Heart left ventricle (tissue), 16 donors: ENCODE results near the gene CCL22. TPM values are rescaled to one million over a fixed set of nuclear protein-coding genes. Genes with fewer than 3 reads are reported as not detected.

ENCODE experiments used
- ATAC-seq, 4 donors: fragments of 200-7000 bp; cut with Tn5 transposase; one replicate each; pipeline ENCODE4 v1.9.1; 2020 to 2022; ENCODE audit warnings: moderate library complexity in 4 of 4, mild to moderate bottlenecking in 3 of 4, moderate number of reproducible peaks in 1 of 4
- DNase-seq, 5 donors: peaks; one replicate each; pipeline ENCODE4 v3.0.0-alpha.2; 2020
- H3K27ac ChIP-seq, 12 donors: fragments of 200-600 bp; sonication (generic) in 4 of 12; one replicate each; pipeline versions ENCODE4 v1.5.0 to v1.8.0; 2016 to 2022; ENCODE audit warnings: mild to moderate bottlenecking in 2 of 12
- H3K27me3 ChIP-seq, 9 donors: fragments of 200-600 bp; sonication (generic) in 2 of 9; one replicate each; pipeline versions ENCODE4 v1.5.1 to v1.8.0; 2016 to 2022; ENCODE audit warnings: mild to moderate bottlenecking in 3 of 9
- H3K36me3 ChIP-seq, 9 donors: fragments of 200-600 bp; sonication (generic) in 2 of 9; one replicate each; pipeline versions ENCODE4 v1.5.0 to v1.8.0; 2018 to 2022; ENCODE audit warnings: mild to moderate bottlenecking in 2 of 9
- H3K4me1 ChIP-seq, 12 donors: fragments of 200-600 bp; sonication (generic) in 4 of 12; one replicate each; pipeline versions ENCODE4 v1.5.0 to v1.8.0; 2016 to 2022; ENCODE audit warnings: mild to moderate bottlenecking in 3 of 12
- H3K4me3 ChIP-seq, 12 donors: fragments of 200-600 bp; sonication (generic) in 4 of 12; one replicate each; pipeline versions ENCODE4 v1.5.0 to v1.8.0; 2017 to 2022; ENCODE audit warnings: mild to moderate bottlenecking in 9 of 12, moderate library complexity in 4 of 12
- H3K9me3 ChIP-seq, 12 donors: fragments of 200-600 bp; sonication (generic) in 4 of 12; one replicate each; pipeline versions ENCODE4 v1.5.0 to v1.8.0; 2016 to 2022; ENCODE audit warnings: mild to moderate bottlenecking in 1 of 12
- POLR2A ChIP-seq, 2 donors: fragments of 450-650 bp; IDR thresholded peaks; one replicate each; pipeline ENCODE4 v1.6.1; 2017; ENCODE audit warnings: antibody characterized with exemption in 2 of 2, mild to moderate bottlenecking in 2 of 2, moderate library complexity in 2 of 2
- WGBS, 4 donors: extraction: QIAGEN DNeasy Blood & Tissue Kit in 2 of 4; methylation state at CpG; one replicate each; pipeline versions ENCODE4 v1.1.5 to v1.1.7; 2013 to 2018; 5-methylcytosine and 5-hydroxymethylcytosine counted together
- intact Hi-C, 10 donors: fragments of 100-400 bp; cut with DNase I; formaldehyde crosslinking; loops; one replicate each; pipeline versions ENCODE4 v1.11.1 to v1.14.2; 2022
- polyA plus RNA-seq, 2 donors: library from polyadenylated mRNA; stranded (reverse); fragments of 200-250 nt; gene quantifications; one replicate each; pipeline ENCODE4 v1.2.3, GENCODE V29; 2013
- total RNA-seq, 9 donors: library from RNA; depleted of rRNA in 2 of 9; stranded (reverse); fragments of >200 nt in 2 of 9; fragmentation: NEBNext Ultra II Directional in 3 of 9; extraction: Animal tissue kit (Norgen Biotek cat#: 25700) in 3 of 9; gene quantifications; one replicate each; pipeline versions ENCODE4 v1.1.0 to v1.2.4, GENCODE V29; 2016 to 2023
- TF ChIP-seq, protein P1 (sequence below), 12 donors: fragments of 200-600 bp; sonication (generic) in 4 of 12; IDR thresholded peaks; one replicate each; pipeline versions ENCODE4 v1.5.0 to v1.8.0; 2018 to 2022; ENCODE audit warnings: antibody characterized with exemption in 12 of 12, mild to moderate bottlenecking in 5 of 12
- donor health status: ischemic (EF 13 %, LVEDD 7.1; RV severe dilation, severe dysfunction).
- donor health status: healthy with polysubstance abuse.
- donor health status: DM: no; HTN: yes; CAD: no.
- donor health status: DM: no; HTN: no; CAD: no.
- donor health status: ischemic (EF 25% LVEDD 6.9; RV normal size, moderate dysfunction).
- donor health status: ischemic (EF 25% LVEDD 5.7; RV mildly dilated, moderate dysfunction).
- donor health status: healthy.
- donor health status: DM: yes; HTN: yes; CAD: no.
- donor health status: ischemic (EF 35%, LVEDD 5.7; RV mildly dilated, moderate dysfunction).
- donor health status: nonischemic (EF 11% LVEDD 7.7; RV severe dilation, severe dysfunction).
- donor health status: DM: yes; HTN: yes; CAD: no.
- donor health status: PGD.
- donor health status: ischemic (EF 29% LVEDD 5.4; RV normal size, mild dysfunction).
- donor health status: nonischemic (EF 23%, LVEDD 6.1; RV moderate dilation, normal function).

Gene CCL22
- total and polyA plus RNA-seq, 11 donors, result 0.06 to 0.24 (median 0.12) TPM; not detected in 5

DNA sequence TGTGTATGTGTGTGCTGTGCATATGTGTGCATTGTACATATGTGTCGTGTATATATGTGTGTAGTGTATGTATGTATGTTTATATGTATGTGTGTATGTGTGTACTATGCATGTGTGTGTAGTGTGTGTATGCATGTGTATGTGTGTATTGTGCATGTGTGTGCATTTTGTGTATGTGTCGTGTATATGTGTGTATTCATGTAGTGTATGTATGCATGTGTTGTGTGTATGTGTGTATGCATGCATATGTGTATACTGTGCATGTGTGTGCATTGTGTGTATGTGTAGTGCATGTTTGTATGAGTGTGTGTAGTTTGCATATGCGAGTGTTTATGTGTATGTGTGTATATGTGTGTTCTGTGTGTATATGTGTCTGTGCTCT is 30.5 kb downstream of the CCL22 start:
- H3K9me3 ChIP-seq, result no peaks in the 10 kb centered on the region
- intact Hi-C loops, result no loop called here
- no peak for DNase-seq
- H3K27ac ChIP-seq, result no peak overlapping the region
- 94 to 100% (median 97%) methylated on average over 3 of the region's 3 CpGs for WGBS, 4 donors
- no peak overlapping the region for H3K4me3 ChIP-seq
- no peak for ATAC-seq
- H3K27me3 ChIP-seq, result no peaks in the 10 kb centered on the region
- no peak for TF ChIP-seq POLR2A (IDR thresholded peaks at IDR 0.05)
- TF ChIP-seq, protein P1, sequence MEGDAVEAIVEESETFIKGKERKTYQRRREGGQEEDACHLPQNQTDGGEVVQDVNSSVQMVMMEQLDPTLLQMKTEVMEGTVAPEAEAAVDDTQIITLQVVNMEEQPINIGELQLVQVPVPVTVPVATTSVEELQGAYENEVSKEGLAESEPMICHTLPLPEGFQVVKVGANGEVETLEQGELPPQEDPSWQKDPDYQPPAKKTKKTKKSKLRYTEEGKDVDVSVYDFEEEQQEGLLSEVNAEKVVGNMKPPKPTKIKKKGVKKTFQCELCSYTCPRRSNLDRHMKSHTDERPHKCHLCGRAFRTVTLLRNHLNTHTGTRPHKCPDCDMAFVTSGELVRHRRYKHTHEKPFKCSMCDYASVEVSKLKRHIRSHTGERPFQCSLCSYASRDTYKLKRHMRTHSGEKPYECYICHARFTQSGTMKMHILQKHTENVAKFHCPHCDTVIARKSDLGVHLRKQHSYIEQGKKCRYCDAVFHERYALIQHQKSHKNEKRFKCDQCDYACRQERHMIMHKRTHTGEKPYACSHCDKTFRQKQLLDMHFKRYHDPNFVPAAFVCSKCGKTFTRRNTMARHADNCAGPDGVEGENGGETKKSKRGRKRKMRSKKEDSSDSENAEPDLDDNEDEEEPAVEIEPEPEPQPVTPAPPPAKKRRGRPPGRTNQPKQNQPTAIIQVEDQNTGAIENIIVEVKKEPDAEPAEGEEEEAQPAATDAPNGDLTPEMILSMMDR (IDR thresholded peaks at IDR 0.05), result no peak
- H3K4me1 ChIP-seq, result peaks cover 3 to 59% (median 34%) of the 10 kb centered on the region in 12 donors
- no peaks in the 10 kb centered on the region for H3K36me3 ChIP-seq

GRCh38 chr16:57390636-57391295 is 32.2 kb downstream of the CCL22 start:
- ATAC-seq (peak in 2 of 4 donors; percentile 47 to 62), DNase-seq (no peak)
- Histone ChIP-seq H3K27me3 (no peaks in the 10 kb centered on the region), H3K4me3 (no peak overlapping the region), H3K9me3 (no peaks in the 10 kb centered on the region), H3K36me3 (no peaks in the 10 kb centered on the region), H3K4me1 (peaks cover 0 to 53% (median 26%) of the 10 kb centered on the region in 12 donors), H3K27ac (peak overlapping the region in 8 of 12 donors; percentile 19 to 55 (median 37))
- TF ChIP-seq, protein P1 (IDR thresholded peaks at IDR 0.05), result no peak
- TF ChIP-seq POLR2A (IDR thresholded peaks at IDR 0.05), result no peak
- WGBS, 4 donors, result 61 to 70% (median 68%) methylated on average over 5 of the region's 5 CpGs
- intact Hi-C loops, result no loop called here

GRCh38 chr16:57391300-57391699 is 32.7 kb downstream of the CCL22 start:
- DNase-seq (no peak), ATAC-seq (peak in 1 of 4 donors; percentile 17)
- no peaks in the 10 kb centered on the region for H3K36me3 ChIP-seq
- H3K4me1 ChIP-seq, result peaks cover 0 to 48% (median 22%) of the 10 kb centered on the region in 12 donors
- H3K4me3 ChIP-seq, result no peak overlapping the region
- TF ChIP-seq POLR2A (IDR thresholded peaks at IDR 0.05), result no peak
- TF ChIP-seq, protein P1 (IDR thresholded peaks at IDR 0.05), result no peak
- whole genome bisulfite sequencing, 4 donors, result 68 to 80% (median 72%) methylated on average over 4 of the region's 4 CpGs
- H3K27ac ChIP-seq, result peak overlapping the region in 7 of 12 donors; percentile 24 to 55 (median 46)
- no peaks in the 10 kb centered on the region for H3K9me3 ChIP-seq
- intact Hi-C loops, result no loop called here
- no peaks in the 10 kb centered on the region for H3K27me3 ChIP-seq

GRCh38 chr16:57391708-57392107 is 33.1 kb downstream of the CCL22 start:
- Histone ChIP-seq H3K4me1 (peaks cover 0 to 44% (median 18%) of the 10 kb centered on the region in 12 donors), H3K36me3 (no peaks in the 10 kb centered on the region), H3K27ac (peak overlapping the region in 1 of 12 donors; percentile 52), H3K9me3 (no peaks in the 10 kb centered on the region), H3K4me3 (no peak overlapping the region), H3K27me3 (no peaks in the 10 kb centered on the region)
- intact Hi-C loops, result no loop called here
- DNase-seq (no peak), ATAC-seq (no peak)
- no peak for TF ChIP-seq POLR2A (IDR thresholded peaks at IDR 0.05)
- TF ChIP-seq, protein P1 (IDR thresholded peaks at IDR 0.05), result no peak
- WGBS, 4 donors, result 70 to 82% (median 76%) methylated on average over 5 of the region's 5 CpGs
